Osteocyte (in vitro differentiated cells): Measurements from ENCODE around the gene IMMT. TPM values are rescaled to one million over a fixed set of nuclear protein-coding genes. Genes with fewer than 3 reads are reported as not detected.

ENCODE experiments used
- DNase-seq: peaks from one replicate; pipeline ENCODE4 v3.0.0; 2021; ENCODE audit warnings: mixed read lengths; ENCODE audit not compliant: unreplicated experiment; ENCODE audit errors: extremely low spot score
- H3K27ac Mint-ChIP-seq: one replicate; pipeline ENCODE4 v1.8.0; 2021; ENCODE audit warnings: mild to moderate bottlenecking, mixed read lengths; ENCODE audit not compliant: unreplicated experiment
- H3K27me3 Mint-ChIP-seq: one replicate; pipeline ENCODE4 v1.8.0; 2021; ENCODE audit warnings: mixed read lengths; ENCODE audit not compliant: unreplicated experiment
- H3K36me3 Mint-ChIP-seq: one replicate; pipeline ENCODE4 v1.8.0; 2021; ENCODE audit warnings: mixed read lengths; ENCODE audit not compliant: unreplicated experiment
- H3K4me1 Mint-ChIP-seq: one replicate; pipeline ENCODE4 v1.8.0; 2021; ENCODE audit warnings: mixed read lengths; ENCODE audit not compliant: unreplicated experiment
- H3K4me3 Mint-ChIP-seq: one replicate; pipeline ENCODE4 v1.8.0; 2021; ENCODE audit warnings: mild to moderate bottlenecking, moderate library complexity, mixed read lengths; ENCODE audit not compliant: unreplicated experiment
- H3K9me3 Mint-ChIP-seq: one replicate; pipeline ENCODE4 v1.8.0; 2021; ENCODE audit warnings: mixed read lengths; ENCODE audit not compliant: unreplicated experiment
- total RNA-seq: library from RNA; stranded (reverse); gene quantifications from 2 replicates; pipeline ENCODE4 v1.2.1, GENCODE V29; 2021
- TF ChIP-seq, protein P1 (sequence below): fragments of 200-600 bp; sonication (generic); IDR thresholded peaks from 2 replicates; pipeline ENCODE4 v1.5.0; 2021; ENCODE audit warnings: antibody characterized with exemption, mild to moderate bottlenecking, moderate library complexity

Gene IMMT
- total RNA-seq, 1 donor from 2014 or later: 79.9 TPM

DNA sequence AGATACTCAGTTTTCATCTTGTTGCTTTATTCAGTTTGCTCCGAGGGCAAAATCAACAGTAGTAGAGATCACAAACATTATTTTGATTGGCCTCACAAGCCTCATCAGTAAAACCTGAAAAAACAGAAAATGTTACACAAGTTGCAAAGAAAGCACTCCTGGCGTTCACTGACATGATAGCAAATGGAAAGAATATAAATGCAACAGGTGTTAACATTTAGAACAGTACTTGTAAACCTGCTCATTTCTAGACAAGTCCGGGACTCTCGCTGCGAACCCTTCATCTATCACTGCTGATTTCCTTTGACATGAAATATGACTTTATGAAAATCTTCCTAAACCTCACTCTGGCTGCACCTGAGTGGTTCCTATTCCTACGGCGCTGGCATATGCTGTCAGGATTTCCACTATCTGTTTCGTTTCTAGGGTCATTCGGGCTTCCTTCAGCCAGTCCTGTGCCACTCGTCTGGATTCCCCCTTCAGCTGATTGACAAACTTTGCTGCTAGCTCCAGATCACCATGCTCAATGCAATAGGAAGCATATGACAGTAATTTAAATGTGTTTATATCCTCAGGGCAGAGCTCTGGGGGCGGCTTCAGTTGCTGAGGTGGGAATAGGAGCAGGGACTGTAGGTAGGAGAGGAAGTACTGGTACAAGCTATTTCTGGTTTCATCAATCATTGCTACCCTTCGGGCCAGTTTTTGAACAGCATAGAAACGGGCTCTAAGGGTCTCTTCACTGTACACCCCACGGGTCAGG, 51.2 kb downstream of the IMMT start:
- Mint-ChIP-seq H3K36me3 (peaks cover 51% of the 10 kb centered on the region), H3K27me3 (no peaks in the 10 kb centered on the region), H3K27ac (peak overlapping the region; percentile 6), H3K4me1 (no peaks in the 10 kb centered on the region), H3K4me3 (no peak overlapping the region), H3K9me3 (no peaks in the 10 kb centered on the region)
- DNase-seq: no peak
- TF ChIP-seq, protein P1, sequence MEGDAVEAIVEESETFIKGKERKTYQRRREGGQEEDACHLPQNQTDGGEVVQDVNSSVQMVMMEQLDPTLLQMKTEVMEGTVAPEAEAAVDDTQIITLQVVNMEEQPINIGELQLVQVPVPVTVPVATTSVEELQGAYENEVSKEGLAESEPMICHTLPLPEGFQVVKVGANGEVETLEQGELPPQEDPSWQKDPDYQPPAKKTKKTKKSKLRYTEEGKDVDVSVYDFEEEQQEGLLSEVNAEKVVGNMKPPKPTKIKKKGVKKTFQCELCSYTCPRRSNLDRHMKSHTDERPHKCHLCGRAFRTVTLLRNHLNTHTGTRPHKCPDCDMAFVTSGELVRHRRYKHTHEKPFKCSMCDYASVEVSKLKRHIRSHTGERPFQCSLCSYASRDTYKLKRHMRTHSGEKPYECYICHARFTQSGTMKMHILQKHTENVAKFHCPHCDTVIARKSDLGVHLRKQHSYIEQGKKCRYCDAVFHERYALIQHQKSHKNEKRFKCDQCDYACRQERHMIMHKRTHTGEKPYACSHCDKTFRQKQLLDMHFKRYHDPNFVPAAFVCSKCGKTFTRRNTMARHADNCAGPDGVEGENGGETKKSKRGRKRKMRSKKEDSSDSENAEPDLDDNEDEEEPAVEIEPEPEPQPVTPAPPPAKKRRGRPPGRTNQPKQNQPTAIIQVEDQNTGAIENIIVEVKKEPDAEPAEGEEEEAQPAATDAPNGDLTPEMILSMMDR: no peak

DNA sequence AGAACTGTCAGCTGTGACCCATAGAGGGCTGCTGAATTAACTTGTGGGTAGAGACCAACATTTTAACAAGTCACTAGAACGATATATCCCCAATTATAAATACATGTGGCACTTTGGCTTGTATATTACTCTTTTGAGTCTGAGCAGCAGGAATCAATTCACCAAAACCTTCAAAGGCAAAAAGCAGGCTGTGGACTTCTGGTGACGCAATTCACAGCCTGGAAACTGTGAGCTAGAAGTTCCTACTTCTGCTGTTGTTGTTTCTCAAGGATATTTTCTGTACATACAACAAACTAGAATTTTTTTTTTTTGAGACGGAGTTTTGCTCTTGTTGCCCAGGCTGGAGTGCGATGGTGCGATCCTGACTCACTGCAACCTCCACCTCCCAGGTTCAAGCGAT, 52.0 kb downstream of the IMMT start:
- Mint-ChIP-seq H3K4me3 (no peak overlapping the region), H3K27me3 (no peaks in the 10 kb centered on the region), H3K9me3 (no peaks in the 10 kb centered on the region), H3K27ac (no peak overlapping the region), H3K36me3 (peaks cover 51% of the 10 kb centered on the region), H3K4me1 (no peaks in the 10 kb centered on the region)
- DNase-seq: no peak
- TF ChIP-seq, protein P1: no peak

DNA sequence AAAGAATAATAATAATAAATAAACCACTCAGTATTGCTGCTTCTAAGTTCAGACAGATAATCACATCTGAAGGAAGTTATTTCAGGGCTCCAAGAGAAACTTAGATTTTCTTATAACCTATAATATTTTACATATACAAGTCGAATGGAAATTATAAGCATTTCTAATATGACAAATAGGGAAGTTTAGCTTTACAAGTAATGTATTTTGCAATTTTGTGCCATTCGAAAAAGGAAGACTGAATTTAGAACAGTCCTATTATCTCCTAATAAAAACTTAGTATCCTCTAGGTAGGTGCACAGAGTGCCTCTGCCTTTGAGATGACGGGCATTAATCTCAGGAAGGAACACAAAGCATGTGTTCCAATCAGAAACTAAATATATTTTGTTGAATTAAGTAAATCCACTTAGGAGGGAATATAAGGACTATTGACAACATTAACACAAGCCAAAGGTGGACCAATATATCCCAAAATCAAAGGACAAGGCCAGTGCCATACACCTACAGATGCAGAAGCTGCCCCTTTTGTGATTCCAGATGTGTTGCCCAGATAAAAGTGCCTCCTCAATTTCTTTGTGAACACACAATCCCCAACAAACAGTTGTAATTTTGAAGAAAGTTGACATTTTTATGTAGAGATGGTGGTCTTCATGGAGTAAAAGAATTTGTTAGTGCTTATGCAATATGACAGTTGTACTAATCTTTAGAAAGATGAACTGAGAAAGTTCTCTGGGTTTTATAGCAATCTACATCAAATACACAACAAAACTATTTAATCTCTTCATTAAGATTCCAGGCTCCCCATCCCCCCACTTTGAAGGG, 52.6 kb downstream of the IMMT start:
- DNase-seq: no peak
- H3K36me3 Mint-ChIP-seq: peaks cover 49% of the 10 kb centered on the region
- no peak overlapping the region for H3K4me3 Mint-ChIP-seq
- H3K4me1 Mint-ChIP-seq: no peaks in the 10 kb centered on the region
- H3K27me3 Mint-ChIP-seq: no peaks in the 10 kb centered on the region
- no peak overlapping the region for H3K27ac Mint-ChIP-seq
- TF ChIP-seq, protein P1: no peak
- no peaks in the 10 kb centered on the region for H3K9me3 Mint-ChIP-seq

DNA sequence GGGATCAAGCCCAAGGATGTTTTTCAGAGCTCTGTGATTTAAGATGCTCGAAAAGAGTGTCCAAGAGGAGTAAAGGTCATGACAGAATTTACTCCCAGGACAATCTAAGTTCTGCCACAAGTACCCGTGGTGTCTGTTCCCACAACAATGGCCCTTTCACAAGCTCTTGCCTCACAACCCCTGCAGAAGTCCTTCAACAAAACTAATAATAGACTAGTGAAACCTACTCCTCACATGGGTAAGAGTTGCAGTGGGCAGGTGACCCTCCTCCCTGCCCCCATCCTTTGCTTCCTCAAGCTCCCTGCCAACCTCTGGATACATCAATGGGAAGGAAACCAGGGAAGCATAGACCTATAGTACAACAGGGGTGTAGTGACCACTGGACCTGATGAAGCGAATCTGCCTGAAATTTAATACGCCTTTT, 54.3 kb downstream of the IMMT start:
- Mint-ChIP-seq H3K36me3 (peaks cover 57% of the 10 kb centered on the region), H3K27ac (no peak overlapping the region), H3K4me3 (no peak overlapping the region), H3K4me1 (no peaks in the 10 kb centered on the region), H3K27me3 (no peaks in the 10 kb centered on the region), H3K9me3 (no peaks in the 10 kb centered on the region)
- no peak for DNase-seq
- TF ChIP-seq, protein P1: no peak

DNA sequence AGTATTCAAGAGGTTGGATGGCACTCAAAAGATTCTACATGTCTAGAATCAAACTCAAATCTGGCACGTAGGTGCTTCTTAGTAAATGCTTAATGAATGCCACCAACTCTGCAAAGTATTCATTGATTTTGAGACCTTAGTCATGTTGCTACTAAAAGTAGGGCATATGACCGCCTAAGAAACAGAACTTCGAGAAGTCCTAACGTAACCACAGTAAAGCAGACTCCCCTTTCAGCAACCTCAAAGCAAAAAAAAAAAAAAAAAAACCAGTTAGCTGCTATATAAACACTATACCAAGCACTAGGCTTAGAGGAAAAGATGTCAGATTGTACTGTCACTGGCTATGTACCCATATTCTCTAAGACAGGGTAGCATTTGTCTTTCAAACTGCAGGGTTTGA, 55.3 kb downstream of the IMMT start:
- no peak overlapping the region for H3K27ac Mint-ChIP-seq
- H3K4me3 Mint-ChIP-seq: no peak overlapping the region
- no peaks in the 10 kb centered on the region for H3K4me1 Mint-ChIP-seq
- H3K36me3 Mint-ChIP-seq: peaks cover 62% of the 10 kb centered on the region
- TF ChIP-seq, protein P1: no peak
- H3K27me3 Mint-ChIP-seq: no peaks in the 10 kb centered on the region
- no peak for DNase-seq
- no peaks in the 10 kb centered on the region for H3K9me3 Mint-ChIP-seq
